Measurements from ENCODE around the gene BCKDHA.

- TF ChIP-seq CTCF (IDR thresholded peaks at IDR 0.05) (no peak), POLR2AphosphoS5 (IDR thresholded peaks at IDR 0.05) (no peak), POLR2A (IDR thresholded peaks at IDR 0.05) (no peak)
These were observed 23.7 kb downstream of the BCKDHA start for GRCh38 chr19:41421314-41421713.

Measured in prostate gland (tissue), 2 donors.